HG02759 (cell line): ENCODE data around the gene ARFGEF2.
"Not testable (repeated sequence)": the region's sequence is repeated elsewhere in the genome, so short reads cannot be mapped to it uniquely, and the experiment has no call there.

Experiments used
- ATAC-seq: cut with Tn5 transposase; IDR thresholded peaks from one replicate; pipeline ENCODE4 v1.9.1; 2021; ENCODE audit warnings: mild to moderate bottlenecking, moderate library complexity; ENCODE audit not compliant: unreplicated experiment

The ARFGEF2 gene

GRCh38 chr20:48984575-48985219 is 63.2 kb downstream of the ARFGEF2 start:
- no peak for ATAC-seq

- ATAC-seq = no peak
These were observed 65.4 kb downstream of the ARFGEF2 start for GRCh38 chr20:48986899-48987298.

GRCh38 chr20:48990467-48990866 is 69.0 kb downstream of the ARFGEF2 start:
- no peak for ATAC-seq

GRCh38 chr20:48995589-48995988 is 74.1 kb downstream of the ARFGEF2 start:
- ATAC-seq = no peak

- ATAC-seq = no peak
These were observed 78.7 kb downstream of the ARFGEF2 start for GRCh38 chr20:48999890-49000870.

- no peak for ATAC-seq
These were observed 80.2 kb downstream of the ARFGEF2 start for GRCh38 chr20:49001741-49002140.

GRCh38 chr20:49006446-49006980 is 85.0 kb downstream of the ARFGEF2 start:
- ATAC-seq = no peak

GRCh38 chr20:49009899-49010631 is 88.6 kb downstream of the ARFGEF2 start:
- no peak for ATAC-seq

- ATAC-seq = no peak
These were observed 102.7 kb downstream of the ARFGEF2 start for GRCh38 chr20:49024220-49024619.

- not testable (repeated sequence) for ATAC-seq
These were observed 106.7 kb downstream of the ARFGEF2 start for GRCh38 chr20:49028177-49028576.

- ATAC-seq = no peak
These were observed 107.2 kb downstream of the ARFGEF2 start for GRCh38 chr20:49028684-49029083.

GRCh38 chr20:49029203-49029602 is 107.7 kb downstream of the ARFGEF2 start:
- ATAC-seq = no peak

- ATAC-seq = no peak
These were observed 109.6 kb downstream of the ARFGEF2 start for GRCh38 chr20:49030954-49031619.

GRCh38 chr20:49032455-49032854 is 110.9 kb downstream of the ARFGEF2 start:
- no peak for ATAC-seq

GRCh38 chr20:49034070-49034732 is 112.7 kb downstream of the ARFGEF2 start:
- ATAC-seq = no peak

- no peak for ATAC-seq
These were observed 116.5 kb downstream of the ARFGEF2 start for GRCh38 chr20:49037962-49038387.

GRCh38 chr20:49039854-49040253 is 118.3 kb downstream of the ARFGEF2 start:
- no peak for ATAC-seq

GRCh38 chr20:49043000-49043399 is 121.5 kb downstream of the ARFGEF2 start:
- no peak for ATAC-seq

- no peak for ATAC-seq
These were observed 124.1 kb downstream of the ARFGEF2 start for GRCh38 chr20:49045440-49046086.
